GM12892 (cell line): ENCODE results near the gene FBN3.

Experiments used
- POLR2A ChIP-seq: IDR thresholded peaks from 2 replicates; pipeline ENCODE4 v1.6.1; 2011; ENCODE audit warnings: low read depth, low read length, control low read depth
- POLR2AphosphoS5 ChIP-seq: IDR thresholded peaks from 2 replicates; pipeline ENCODE4 v1.6.1; 2011; ENCODE audit warnings: low read depth, low read length, control low read depth
- TAF1 ChIP-seq: IDR thresholded peaks from 2 replicates; pipeline ENCODE4 v1.6.1; 2011; ENCODE audit warnings: low read depth, mild to moderate bottlenecking, control low read depth, low read length, borderline replicate concordance

GRCh38 chr19:8057545-8058270, 91.7 kb downstream of the FBN3 start:
- TF ChIP-seq POLR2A: no peak
- no peak for TF ChIP-seq TAF1
- TF ChIP-seq POLR2AphosphoS5: no peak
